Measurements from ENCODE around the gene DENND4C. TPM values are rescaled to one million over a fixed set of nuclear protein-coding genes. Genes with fewer than 3 reads are reported as not detected.

The DENND4C gene
- total and polyA plus RNA-seq, 2 of the 4 experiments (the other 2 are of a cell fraction), result 9.0 to 32.6 TPM

DNA sequence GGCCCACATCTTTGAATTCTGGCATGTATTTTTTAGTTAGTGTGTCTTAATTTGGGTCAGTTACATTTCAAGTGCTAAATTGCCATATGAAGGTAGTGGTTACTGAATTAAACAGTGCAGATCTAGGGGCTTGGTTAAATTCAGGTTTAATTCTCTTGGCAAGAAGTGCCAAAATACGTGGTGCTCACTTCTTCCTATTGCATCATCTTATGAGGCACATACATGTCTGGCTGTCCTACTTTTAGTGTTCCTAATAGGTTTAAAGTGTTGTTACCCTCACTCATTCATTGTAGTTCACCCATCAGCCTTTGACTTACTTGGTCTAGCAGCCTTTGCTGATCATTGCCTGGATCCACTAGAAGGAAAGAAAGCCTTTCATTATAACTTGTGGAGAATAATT lies 90.0 kb downstream of the DENND4C start:
- no peak overlapping the region for H4K5ac ChIP-seq (ENCODE audit: low read depth, low read length)
- H3K36me3 ChIP-seq (ENCODE audit: control insufficient read depth, insufficient read depth, low read length), result peaks cover 6% of the 10 kb centered on the region
- H4K20me1 ChIP-seq (ENCODE audit: insufficient read depth, low read length), result no peaks in the 10 kb centered on the region
- no TSS peak for BruUV-seq (replicated peaks)
- no CpG with 5 or more reads among the region's 1 CpG for WGBS, 2 experiments (ENCODE audit: extremely low coverage in 2 of 2, insufficient read length in 1 of 2)
- dilution Hi-C loops (cut with HindIII; ENCODE audit: low sequenced_read_pairs, unreplicated experiment) (no loop called here), intact Hi-C loops (cut with micrococcal nuclease) (loop anchor here (10.0 kb wide), 1 partner anchor 226 kb away; no protein-coding TSS in a partner anchor), in situ Hi-C loops (cut with MboI; ENCODE audit: low sequenced_read_pairs) (no loop called here)
- H2BK120ac ChIP-seq (ENCODE audit: low read depth, low read length), result no peak overlapping the region
- H3K56ac ChIP-seq (ENCODE audit: extremely low read depth, insufficient read depth, low read length), result no peak overlapping the region
- H3K9ac ChIP-seq (ENCODE audit: low read depth, low read length), result no peak overlapping the region
- CTCF ChIA-PET, result no interaction called here
- H3K9me3 ChIP-seq (ENCODE audit: control insufficient read depth, insufficient read depth, low read length), result no peaks in the 10 kb centered on the region
- H3K4me2 ChIP-seq (ENCODE audit: low read depth, low read length), result no peak overlapping the region
- H3K4me1 ChIP-seq (ENCODE audit: control insufficient read depth, insufficient read depth, low read length), result no peaks in the 10 kb centered on the region
- H2AK9ac ChIP-seq (replicated peaks; ENCODE audit: low read depth, low read length, poor library complexity), result no peak overlapping the region
- no peak overlapping the region for H2AK5ac ChIP-seq (ENCODE audit: low read depth, low read length)
- no peak overlapping the region for H3K4me3 ChIP-seq (ENCODE audit: insufficient read depth, low read depth, low read length)
- POLR2A ChIA-PET (ENCODE audit: unreplicated experiment), result no interaction called here
- no peak overlapping the region for H3K18ac ChIP-seq (ENCODE audit: low read depth, low read length)
- no peak overlapping the region for H3K14ac ChIP-seq (replicated peaks; ENCODE audit: low read depth, low read length)
- H3K27ac ChIP-seq (ENCODE audit: insufficient read depth, low read length), result no peak overlapping the region
- no peak overlapping the region for H2BK20ac ChIP-seq (ENCODE audit: low read depth, low read length)
- no peaks in the 10 kb centered on the region for H3K9me1 ChIP-seq (ENCODE audit: insufficient read depth, low read length)
- no peak overlapping the region for H2BK15ac ChIP-seq (ENCODE audit: low read depth, low read length)
- TF ChIP-seq SMC3 (IDR thresholded peaks at IDR 0.05; ENCODE audit: low read depth, low read length) (no peak), CEBPB (IDR thresholded peaks at IDR 0.05; ENCODE audit: low read depth, low read length) (peak; percentile 74)
- no peak overlapping the region for H4K8ac ChIP-seq (ENCODE audit: low read depth in 2 of 2, low read length in 2 of 2)
- DNase-seq (no peak), ATAC-seq (ENCODE audit: low read depth) (no peak)
- H2AFZ ChIP-seq (replicated peaks; ENCODE audit: low read length, poor library complexity), result no peak overlapping the region
- no peak overlapping the region for H2BK5ac ChIP-seq (ENCODE audit: low read depth, low read length, poor library complexity, severe bottlenecking)
- no peak overlapping the region for H3K4ac ChIP-seq (ENCODE audit: low read depth, low read length)
- H3K27me3 ChIP-seq (ENCODE audit: control insufficient read depth, insufficient read depth, low read length), result no peaks in the 10 kb centered on the region
- H4K91ac ChIP-seq (ENCODE audit: insufficient read depth, low read depth, low read length), result no peak overlapping the region
- H3K23ac ChIP-seq (ENCODE audit: low read depth, low read length), result no peak overlapping the region
- H3K79me1 ChIP-seq (ENCODE audit: low read depth in 1 of 2, low read length in 2 of 2), result no peaks in the 10 kb centered on the region; a peak in 1 of 4 replicates

Data from IMR-90 (cell line).